ENCODE results near the gene GCGR.

DNA sequence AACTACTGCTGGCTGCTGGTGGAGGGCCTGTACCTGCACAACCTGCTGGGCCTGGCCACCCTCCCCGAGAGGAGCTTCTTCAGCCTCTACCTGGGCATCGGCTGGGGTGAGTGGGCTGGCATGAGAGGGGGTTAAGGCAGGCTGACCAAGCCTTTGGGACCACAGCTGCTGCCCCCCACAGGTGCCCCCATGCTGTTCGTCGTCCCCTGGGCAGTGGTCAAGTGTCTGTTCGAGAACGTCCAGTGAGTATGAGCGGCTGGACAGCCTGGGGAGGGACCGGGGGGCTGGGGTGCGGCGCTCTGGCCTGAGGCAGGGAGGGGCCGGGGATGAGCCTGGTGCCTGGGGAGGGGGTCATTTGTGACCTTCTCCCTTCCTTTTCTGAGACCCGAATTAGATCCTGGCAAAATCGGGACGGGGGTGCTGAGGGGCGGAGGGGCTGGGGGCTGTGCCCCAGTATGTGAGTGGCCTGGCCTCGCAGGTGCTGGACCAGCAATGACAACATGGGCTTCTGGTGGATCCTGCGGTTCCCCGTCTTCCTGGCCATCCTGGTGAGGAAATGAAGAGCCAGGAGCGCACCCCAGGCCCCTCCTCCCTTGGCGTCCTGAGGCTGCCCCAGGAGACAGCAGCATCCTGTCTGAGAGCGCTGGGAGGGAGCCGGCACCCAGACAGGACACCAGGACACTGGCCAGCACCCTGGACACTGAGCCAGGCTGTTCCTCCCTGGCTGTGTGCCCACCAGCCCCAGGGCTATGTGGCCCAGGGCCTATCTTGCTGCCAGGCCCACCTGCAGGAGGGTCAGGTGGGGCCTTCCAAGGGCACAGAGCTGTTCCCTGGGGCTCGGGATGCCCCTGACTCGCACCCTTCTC is 8.0 kb downstream of the GCGR start:
- no peak for TF ChIP-seq ERF (CRISPR knock-in tag; IDR thresholded peaks at IDR 0.05)
- TF ChIP-seq, protein P1, sequence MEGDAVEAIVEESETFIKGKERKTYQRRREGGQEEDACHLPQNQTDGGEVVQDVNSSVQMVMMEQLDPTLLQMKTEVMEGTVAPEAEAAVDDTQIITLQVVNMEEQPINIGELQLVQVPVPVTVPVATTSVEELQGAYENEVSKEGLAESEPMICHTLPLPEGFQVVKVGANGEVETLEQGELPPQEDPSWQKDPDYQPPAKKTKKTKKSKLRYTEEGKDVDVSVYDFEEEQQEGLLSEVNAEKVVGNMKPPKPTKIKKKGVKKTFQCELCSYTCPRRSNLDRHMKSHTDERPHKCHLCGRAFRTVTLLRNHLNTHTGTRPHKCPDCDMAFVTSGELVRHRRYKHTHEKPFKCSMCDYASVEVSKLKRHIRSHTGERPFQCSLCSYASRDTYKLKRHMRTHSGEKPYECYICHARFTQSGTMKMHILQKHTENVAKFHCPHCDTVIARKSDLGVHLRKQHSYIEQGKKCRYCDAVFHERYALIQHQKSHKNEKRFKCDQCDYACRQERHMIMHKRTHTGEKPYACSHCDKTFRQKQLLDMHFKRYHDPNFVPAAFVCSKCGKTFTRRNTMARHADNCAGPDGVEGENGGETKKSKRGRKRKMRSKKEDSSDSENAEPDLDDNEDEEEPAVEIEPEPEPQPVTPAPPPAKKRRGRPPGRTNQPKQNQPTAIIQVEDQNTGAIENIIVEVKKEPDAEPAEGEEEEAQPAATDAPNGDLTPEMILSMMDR (CRISPR knock-in tag; IDR thresholded peaks at IDR 0.05) = no peak
- no peak for TF ChIP-seq SIN3B (IDR thresholded peaks at IDR 0.05; ENCODE audit: low read length)
- no peak for TF ChIP-seq POLR2A (IDR thresholded peaks at IDR 0.05; ENCODE audit: insufficient read depth in 1 of 2, low read depth in 2 of 2, low read length in 2 of 2)
- TF ChIP-seq, protein P2, sequence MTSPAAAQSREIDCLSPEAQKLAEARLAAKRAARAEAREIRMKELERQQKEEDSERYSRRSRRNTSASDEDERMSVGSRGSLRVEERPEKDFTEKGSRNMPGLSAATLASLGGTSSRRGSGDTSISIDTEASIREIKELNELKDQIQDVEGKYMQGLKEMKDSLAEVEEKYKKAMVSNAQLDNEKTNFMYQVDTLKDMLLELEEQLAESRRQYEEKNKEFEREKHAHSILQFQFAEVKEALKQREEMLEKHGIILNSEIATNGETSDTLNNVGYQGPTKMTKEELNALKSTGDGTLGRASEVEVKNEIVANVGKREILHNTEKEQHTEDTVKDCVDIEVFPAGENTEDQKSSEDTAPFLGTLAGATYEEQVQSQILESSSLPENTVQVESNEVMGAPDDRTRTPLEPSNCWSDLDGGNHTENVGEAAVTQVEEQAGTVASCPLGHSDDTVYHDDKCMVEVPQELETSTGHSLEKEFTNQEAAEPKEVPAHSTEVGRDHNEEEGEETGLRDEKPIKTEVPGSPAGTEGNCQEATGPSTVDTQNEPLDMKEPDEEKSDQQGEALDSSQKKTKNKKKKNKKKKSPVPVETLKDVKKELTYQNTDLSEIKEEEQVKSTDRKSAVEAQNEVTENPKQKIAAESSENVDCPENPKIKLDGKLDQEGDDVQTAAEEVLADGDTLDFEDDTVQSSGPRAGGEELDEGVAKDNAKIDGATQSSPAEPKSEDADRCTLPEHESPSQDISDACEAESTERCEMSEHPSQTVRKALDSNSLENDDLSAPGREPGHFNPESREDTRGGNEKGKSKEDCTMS (CRISPR knock-in tag; conservative IDR thresholded peaks at IDR 0.05) = no peak
- TF ChIP-seq ZNF766 (CRISPR knock-in tag; IDR thresholded peaks at IDR 0.05; ENCODE audit: borderline replicate concordance) = no peak
- no peak for TF ChIP-seq EED (CRISPR knock-in tag; IDR thresholded peaks at IDR 0.05)
- no peak for TF ChIP-seq DNMT3B (CRISPR knock-in tag; conservative IDR thresholded peaks at IDR 0.05)

Measured in HepG2 (cell line).